ENCODE measurements around the gene HSBP1L1.

- TF ChIP-seq CTCF (IDR thresholded peaks at IDR 0.05) (peak; percentile 26 to 52 (median 42)), POLR2A (IDR thresholded peaks at IDR 0.05) (no peak)
These were observed 29.9 kb upstream of the HSBP1L1 start for GRCh38 chr18:79934311-79935097.

All from right lobe of liver (tissue), 4 donors.